ENCODE results near the gene TBC1D1.

TBC1D1 gene

DNA sequence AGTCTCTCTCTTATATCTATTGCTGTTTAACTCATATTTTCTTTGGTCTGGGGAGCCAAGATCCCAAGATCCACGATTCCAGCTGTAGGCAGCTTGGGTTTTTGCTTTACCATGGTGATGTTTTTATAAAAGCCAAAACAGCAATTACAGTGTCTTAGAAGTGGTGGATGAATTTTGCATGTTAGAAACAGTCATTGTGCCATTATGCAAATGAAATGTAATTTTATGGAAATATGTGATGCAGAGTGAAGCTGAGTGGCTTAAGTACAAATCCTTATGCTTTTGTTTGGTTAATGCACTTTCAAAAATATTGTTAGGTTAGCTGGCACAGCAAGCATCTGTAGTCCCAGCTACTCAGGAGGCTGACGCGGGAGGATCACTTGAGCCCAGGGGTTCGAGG is 36.5 kb downstream of the TBC1D1 start:
- no peak for DNase-seq

DNA sequence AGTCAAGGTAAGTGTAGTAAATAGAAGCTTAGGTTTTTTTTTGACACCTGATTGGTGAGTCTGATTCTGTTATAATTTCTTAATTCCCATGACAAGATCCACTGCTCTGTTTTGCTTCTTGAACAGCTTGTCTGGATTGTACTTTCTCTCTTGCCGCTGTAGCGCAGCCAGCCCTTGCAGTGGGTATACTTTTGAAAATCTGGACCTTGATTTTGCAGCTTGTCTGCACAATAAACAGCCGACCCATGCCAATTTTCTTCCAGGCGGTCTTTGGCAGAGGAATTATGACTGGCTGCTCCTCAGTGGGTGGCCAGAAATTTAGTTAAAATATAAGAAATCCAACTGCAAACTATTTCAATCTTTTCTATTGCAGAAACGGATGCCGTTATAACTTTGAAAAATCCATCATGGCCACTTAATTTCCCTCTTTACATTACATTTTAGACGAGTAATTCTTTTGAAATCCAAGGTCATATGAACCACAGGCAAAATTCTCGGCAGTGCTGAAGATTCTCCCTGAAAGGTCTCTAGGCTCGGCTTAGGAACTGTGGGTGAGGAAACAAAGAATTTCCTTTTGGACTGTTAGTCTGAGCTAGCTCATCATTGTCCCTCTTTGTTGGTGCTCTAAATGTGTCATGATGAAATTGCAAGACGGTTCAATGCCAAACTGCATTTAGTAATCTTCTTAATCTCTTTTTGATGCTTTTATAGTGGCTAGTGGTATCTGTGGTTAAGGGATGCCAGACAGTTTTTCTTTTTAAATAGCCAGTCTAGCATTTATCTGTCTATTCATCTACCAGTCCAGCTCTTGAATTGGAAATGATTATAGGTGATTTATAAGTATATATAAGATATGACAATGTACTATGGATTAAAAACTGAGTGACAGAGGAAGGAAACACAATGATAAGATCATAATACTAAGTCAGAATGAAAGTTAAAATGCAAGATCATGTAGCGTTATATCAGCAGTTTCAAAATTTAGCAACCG is 37.8 kb downstream of the TBC1D1 start:
- DNase-seq = peak in 1 of 2 experiments; percentile 5

DNA sequence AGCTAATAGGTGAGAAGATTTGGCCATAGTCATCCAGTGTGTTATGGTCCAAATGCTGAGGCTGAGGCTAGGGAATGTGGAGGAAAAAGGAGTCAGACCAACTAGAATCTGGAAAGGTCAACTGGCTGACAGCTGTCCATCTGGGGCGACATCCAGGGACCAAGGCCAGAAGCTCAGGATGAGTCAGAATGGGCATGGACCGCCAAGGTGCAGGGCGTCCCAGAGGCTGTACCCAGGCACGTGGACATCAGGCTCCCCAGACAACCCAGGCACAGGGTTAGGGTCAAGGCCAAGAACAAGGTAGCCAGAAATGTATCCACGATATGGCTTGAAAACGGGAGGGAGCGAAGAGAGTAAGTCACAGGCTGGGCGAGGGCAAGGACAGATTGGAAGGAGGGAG is 43.2 kb downstream of the TBC1D1 start:
- DNase-seq = no peak

DNA sequence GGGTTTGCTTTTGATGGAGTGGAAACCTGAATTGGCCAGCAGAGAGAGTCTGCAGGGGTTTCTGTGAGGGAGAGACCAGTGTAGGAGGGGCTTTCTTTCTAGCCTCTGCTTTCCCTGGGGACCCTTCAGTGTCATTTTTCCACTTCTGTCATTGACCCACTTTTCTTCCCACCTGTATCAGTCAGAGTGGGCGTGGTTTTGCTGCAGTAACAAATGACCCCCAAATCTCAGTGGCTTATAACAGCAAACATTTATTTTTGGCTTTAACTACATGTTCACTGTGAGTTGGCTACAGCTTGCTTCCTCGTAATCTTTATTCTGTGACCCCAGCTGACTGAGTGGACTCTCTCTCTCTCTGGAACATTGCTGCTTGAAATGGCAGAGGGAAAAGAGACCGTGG is 43.7 kb downstream of the TBC1D1 start:
- DNase-seq = no peak

DNA sequence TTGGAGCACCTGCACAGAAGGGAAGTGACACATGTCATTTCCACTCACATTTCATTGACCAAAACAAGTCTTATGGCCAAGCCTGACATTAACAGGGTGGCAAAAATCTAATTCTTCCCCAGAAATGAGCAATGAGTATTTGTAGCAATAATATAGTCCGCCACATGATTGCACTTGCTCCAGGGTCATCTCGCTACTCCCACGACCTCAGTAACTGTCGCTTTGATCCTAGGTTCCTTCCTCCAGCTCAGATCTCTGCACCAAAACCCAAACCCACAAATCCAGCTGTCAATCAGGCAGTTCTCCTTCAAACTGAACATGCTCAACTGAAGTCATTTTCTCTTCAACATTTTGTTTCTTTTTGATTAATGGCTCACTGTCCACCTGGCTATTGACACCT is 44.1 kb downstream of the TBC1D1 start:
- no peak for DNase-seq

DNA sequence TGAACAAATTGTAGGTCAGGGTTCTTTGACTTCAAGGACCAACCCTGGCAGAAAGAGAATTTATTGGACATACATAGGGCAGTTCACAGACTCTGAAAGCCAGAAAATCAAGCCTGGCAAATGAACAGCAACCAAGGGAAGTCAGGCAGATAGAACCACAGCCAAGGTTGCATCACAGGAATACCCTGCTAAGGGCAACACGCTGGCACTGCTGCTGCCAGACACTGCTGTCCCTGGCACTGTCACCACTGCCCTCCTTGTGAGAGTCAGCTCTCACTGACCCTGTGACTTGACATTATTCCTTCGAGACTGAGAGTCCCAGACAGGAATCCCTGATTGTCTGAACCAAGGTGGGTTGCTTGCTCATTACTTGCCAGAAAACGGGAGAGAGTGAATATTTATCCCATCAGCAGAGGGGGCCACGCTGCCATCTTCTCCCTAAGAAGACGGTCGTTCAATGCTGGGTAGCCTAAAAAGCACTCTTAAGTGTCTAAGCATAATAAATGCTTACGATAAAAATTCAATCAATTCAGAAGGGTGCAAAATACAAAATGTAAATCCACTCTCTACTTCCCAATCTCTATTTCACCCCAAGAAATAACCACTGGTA is 46.1 kb downstream of the TBC1D1 start:
- DNase-seq = peak in 1 of 2 experiments; percentile 2

DNA sequence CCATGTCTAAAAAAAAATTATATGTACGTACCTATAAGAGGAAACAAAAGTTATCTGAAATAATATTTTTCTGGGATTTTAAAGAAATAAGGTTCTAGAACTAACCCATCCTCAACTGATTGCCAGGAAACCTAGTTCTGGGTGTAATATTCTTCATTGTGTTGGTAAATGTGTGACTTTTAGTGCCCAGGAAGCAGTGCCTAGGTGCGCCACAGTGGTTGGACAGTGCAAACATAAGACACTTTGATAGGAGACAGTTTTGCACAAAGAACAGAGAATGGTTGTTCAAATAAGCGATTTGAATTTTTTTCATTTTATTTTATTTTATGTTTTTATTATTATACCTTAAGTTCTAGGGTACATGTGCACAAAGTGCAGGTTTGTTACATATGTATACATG is 47.3 kb downstream of the TBC1D1 start:
- DNase-seq = no peak

DNA sequence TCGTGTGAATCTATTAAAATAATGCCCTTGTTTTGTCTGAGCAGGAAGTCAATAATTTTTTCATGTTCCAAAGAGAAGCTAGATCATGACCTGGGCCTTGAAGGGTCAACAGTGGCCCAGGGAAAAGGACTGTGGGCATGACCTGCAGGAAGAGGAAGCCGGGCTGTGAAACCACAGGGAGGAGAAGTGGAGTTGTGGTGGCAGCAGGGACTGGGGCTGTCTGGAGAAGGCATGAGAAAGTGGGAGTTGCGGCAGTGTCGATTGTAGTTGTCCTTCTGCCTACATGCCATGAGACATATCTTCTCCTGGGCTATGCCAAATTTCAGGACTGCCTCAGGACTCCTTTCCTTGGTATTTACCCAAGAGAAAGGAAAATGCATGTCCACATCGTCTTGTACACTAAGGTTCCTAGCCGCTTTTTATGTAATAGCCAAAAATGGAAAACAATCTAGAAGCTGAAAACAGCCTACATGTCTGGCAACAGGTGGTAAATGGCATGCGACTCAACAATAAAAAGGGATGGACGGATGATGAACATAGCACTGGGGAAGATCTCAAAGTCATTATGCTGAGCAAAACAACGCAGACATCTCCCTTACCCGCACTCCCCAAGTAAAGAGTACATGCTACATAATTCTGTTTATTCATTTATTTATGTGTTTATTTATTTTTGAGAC is 55.8 kb downstream of the TBC1D1 start:
- DNase-seq = no peak

DNA sequence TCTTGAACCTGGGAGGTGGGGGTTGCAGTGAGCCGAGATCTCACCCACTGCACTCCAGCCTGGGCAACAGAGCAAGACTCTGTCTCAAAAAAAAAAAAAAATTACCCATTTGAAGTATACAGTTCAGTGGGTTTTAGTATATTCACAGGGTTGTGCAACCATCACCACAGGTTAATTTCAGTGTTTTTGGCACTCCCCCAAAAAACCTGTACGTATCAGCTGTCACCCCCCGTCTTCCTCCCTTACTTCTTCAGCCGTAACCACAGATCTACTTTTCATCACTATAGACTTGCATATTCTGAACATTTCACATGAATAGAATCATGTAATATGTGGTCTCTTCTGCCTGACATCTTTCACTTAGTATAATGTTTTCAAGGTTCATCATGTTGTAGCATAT is 57.7 kb downstream of the TBC1D1 start:
- DNase-seq = no peak

DNA sequence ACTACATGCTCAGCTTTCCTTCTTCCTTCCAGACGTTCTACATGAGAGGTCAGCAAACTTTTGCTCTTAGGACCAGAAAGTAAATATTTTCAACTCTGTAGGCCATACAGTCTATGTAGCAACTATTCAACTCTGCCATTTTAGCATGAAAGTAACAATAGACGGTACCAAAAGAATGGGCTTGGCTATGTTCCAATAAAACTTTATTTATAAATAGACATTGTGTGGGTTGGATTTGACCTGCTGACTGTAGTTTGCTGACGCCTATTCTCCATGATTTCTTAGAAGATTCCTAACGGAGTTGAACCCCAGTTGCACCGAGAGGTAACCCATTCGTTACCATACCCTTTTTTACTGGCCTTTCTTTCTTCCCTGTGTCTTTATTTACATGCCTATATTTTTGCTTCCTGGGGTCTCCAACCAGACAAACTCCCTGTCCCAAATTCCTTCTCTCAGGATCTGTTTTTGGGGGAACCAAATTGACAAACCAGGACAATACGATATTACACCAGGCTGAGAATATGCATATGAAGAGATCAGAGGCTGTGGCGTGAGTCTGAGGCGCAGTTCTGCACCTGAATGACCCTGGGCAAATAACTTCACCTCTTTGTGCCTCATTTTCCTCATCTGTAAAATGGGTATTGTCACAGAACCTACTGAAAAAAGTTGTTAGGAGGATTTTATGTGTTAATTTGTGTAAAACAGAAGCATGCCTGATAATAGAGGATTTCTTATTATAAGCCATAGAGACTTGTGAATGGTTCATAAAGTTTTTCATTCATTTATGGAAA is 58.9 kb downstream of the TBC1D1 start:
- DNase-seq = no peak

DNA sequence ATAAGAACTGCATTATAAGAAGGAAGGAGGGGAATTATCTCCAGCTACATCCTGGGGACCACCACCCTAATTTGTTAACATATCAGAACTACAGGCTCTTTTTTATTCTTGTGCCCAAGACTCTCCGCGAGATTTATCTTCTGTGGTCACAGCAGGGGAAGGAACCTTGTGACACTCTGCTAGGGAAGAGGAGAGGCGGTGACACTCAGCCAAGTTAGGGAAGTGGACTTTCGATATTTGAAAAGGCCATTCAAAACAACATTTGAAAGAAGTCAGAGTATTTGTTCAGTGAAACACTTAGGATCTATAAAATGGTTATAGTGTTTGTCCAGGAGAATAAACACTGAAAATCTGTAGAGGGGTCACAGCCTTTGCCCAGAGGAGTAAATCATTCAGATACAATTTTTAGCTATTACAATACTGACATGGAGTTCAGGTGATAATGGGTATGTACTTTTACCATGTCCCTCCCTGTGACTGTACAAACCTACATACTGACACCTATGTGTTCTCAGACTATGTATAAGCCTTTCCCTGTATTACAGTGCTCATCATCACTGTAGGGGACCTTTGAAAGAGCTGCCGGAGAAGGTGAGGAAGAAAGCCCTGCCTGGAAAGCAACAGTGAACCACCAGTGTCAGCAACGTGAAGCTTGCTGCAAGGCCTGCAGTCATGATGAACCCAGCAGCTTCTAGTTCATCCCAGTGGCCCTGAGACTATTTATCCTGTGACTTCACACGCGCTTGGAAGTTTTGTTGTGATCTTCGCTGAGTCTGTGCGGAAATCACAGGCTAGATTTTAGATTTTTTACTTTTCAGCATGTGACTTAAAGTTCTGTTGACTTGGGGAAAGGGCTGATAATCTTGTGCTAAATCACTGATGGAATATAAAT is 60.8 kb downstream of the TBC1D1 start:
- DNase-seq = no peak

DNA sequence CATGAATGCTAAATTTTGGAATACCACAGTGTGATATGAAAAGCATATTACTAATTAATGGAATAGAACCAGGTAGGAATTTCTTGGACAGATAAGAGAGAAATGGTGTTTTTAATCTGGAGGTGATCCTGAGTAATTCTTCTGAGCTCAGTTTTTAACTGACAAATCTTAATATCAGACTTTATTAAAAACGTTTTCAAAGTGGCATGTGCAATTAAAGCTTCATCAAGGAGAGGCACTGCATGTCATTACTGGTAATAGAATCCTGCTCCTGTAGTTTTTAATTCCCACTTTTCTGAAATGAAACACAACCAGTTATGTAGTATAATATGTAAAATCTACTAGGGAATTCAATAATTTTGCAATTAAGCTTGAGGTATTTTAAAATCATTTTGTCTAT is 62.3 kb downstream of the TBC1D1 start:
- DNase-seq = no peak

DNA sequence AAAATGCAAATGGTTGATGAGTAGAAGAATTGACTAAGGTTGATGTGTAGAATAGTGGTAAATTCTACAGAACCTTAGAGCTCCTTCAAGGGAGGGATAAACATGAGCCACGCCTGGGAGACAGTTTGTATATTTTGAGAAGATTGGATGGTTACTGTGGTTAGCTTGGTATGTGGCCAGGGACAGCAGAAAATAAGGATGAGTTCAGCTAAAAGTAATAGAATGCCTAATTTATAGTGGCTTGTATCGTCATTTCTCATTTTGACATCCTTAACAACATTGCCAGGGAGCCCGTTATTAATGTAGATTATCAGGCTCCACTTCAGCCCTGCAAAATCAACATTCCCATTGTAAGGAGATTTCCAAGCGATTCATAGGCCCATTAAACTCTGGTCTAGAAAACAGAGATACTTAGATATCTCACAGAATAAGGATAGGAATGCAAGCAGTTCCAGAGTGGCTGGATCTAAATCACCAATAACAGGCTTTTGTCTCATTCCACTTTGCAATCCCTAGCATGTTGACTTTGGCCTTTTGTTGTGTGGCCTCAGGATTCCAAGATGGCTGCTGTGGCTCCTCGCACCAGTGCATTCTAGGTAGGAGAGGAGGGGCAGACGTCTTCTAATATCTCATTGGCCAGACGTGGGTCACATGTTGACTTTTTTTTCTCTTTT is 62.9 kb downstream of the TBC1D1 start:
- no peak for DNase-seq

DNA sequence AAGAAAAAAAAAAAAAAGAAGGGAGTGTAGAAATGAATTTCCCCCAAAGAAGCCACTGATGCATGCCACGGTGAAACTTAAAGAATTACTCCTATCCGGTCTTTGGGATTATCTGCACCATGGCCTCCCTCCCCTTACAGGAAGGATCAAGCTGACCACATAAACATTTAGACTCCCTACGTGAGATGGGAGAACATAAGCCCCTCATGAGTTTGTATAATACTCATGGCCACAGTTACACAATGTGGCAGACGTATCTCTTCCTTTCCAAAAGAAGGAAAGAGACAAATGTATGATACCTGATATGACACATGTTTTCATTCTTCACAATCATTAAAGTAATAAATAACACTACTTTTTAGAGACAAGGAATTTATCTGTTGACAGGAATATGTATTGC is 66.1 kb downstream of the TBC1D1 start:
- no peak for DNase-seq

DNA sequence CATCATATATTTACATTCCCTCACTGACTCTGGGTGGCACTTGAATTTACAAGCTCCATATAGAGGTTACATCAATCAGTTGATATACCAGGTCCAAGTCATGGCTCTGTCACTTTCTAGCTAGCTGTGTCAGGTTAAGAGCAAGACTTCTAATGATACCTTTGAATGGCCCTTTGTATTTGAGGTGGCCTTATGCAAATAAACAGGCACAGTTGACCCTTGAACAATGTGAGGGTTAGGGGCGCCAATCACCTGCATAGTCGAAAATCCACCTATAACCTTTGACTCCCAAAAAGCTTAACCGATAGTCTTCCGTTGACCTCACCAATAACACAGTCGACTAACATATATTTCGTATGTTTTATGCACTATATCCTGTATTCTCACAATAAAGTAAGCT is 68.0 kb downstream of the TBC1D1 start:
- no peak for DNase-seq

DNA sequence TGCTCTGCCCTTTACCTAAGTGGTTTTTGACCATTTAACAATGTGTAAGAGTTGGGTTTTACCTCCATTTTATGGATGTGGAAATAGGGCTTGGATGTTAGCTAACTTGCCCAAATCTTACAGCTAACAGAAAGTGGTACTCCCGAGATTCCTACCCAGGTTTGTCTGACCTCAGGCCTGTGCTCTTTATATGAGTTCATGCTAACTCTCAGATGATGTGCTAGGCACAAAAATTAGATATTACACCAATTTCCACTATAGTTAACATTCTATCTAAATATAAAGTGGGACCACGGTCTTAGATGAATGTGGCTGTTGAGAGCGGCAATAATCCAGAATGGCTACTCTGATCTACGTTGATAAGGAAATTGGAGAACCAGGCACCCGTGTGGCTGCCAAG is 69.2 kb downstream of the TBC1D1 start, which contains the start of gene PTTG2:
PTTG2 (plus strand) TSS at position 301 of the 400 bp plus-strand sequence; CDS start at position 338, 37 bp downstream.
- no peak for DNase-seq

DNA sequence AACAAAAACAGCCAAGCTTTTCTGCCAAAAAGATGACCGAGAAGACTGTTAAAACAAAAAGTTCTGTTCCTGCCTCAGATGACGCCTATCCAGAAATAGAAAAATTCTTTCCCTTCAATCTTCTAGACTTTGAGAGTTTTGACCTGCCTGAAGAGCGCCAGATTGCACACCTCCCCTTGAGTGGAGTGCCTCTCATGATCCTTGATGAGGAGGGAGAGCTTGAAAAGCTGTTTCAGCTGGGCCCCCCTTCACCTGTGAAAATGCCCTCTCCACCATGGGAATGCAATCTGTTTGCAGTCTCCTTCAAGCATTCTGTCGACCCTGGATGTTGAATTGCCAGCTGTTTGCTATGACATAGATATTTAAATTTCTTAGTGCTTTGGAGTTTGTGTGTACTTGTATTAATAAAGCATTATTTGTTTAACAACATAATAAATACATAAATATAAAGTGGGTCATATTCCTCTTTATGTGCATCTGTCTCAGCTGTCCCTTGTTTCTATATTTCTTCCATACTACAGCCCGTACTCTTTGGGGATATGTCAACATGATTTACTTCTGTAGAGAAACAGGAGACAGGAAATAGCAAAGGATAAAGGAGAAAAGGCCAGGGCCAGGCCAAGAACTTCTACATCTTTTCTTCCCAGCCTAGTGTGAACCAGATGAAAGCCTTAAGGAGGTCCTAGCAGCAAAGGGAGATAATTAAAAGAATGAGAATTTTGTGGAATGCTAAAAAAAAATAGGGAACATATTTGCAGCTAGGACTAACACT is 70.0 kb downstream of the TBC1D1 start:
- no peak for DNase-seq

DNA sequence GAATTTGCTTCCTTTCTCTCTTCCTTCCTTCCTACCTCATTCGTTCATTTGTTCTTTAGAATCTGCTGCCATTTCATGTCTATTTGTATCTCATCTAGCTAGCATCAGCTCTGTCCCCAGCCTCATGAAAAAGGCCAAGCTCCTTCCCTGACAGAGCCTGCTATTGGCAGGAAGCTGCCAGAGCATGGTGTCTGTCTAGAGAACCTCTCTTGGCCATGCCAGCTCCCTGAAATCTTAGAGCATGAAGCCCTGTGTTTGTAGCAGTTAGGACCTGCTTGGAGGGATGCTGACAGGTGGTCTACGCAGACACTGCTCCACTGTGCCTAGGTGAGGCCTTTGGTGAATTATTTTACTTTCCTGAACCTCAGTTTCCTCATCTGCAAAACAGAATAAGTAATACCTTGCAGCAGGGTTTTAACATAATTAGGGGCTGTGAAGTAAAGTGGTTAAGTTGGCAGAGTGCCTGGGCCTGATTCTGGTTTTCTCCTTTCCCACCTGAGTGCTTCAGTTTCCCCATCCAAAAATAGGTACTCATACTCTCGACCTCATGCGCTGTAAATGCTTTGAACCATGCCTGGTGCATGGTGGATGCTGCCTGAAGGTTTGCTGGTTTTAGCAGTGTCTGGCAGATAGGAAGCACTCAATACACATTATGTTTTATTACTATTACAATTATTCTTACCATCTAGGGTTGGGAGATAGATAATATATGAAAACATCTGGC is 74.0 kb downstream of the TBC1D1 start:
- DNase-seq = no peak

DNA sequence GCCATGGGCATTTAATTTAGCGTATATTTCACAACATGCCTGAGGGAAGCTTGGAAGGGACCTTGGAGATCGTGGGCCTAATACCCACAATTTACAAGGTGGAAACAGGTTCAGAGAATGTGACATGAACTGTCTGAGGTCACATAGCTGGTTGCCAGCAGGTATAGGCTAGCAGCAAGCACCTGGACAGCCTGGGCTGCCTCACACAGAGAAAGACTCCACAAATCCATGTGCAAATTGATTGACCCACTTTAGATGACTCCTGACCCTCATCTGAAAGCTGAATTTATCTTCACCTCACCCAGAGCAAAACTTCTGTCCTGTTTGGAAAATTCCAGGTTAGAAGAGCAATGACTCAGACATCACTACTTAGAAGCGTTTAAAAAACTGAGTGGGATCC is 75.2 kb downstream of the TBC1D1 start:
- no peak for DNase-seq

DNA sequence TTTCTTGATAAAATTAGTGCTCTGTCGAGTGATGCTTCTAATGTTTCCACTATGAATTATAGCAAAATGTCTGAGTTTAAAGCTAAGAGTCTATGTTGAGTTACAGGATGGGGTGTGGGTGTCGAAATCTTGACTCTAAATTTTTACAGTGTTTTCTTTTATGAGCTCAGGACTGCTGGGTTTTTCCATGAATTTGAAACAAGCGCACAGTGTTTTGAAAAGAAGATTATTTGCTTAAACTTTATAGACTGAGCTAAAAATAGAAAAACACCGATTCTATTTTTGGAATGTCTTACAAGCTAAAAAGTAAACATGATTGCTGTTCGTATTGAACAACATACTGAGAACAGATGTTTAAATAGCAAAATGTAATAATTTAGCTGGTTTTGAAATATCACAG is 76.9 kb downstream of the TBC1D1 start:
- DNase-seq = no peak
